ENCODE measurements around the gene HFE.
"Not testable (repeated sequence)": the region's sequence is repeated elsewhere in the genome, so short reads cannot be mapped to it uniquely, and the experiment has no call there.

Gene HFE

GRCh38 chr6:26087284-26088115 is at the start of gene HFE:
HFE (plus strand) TSS chr6:26087429; CDS start chr6:26087441, 12 bp downstream.
- peak in 1 of 2 donors; percentile 7 for DNase-seq (ENCODE audit: low read depth in 2 of 2)

- DNase-seq (ENCODE audit: low read depth in 2 of 2): no peak
These were observed 45.3 kb upstream of the HFE start for GRCh38 chr6:26041946-26042345.

- DNase-seq (ENCODE audit: low read depth in 2 of 2): peak; percentile 42 to 63
These were observed 43.7 kb upstream of the HFE start for GRCh38 chr6:26043384-26044139.

- DNase-seq (ENCODE audit: low read depth in 2 of 2): no peak
These were observed 42.8 kb upstream of the HFE start for GRCh38 chr6:26044140-26045064.

- DNase-seq (ENCODE audit: low read depth in 2 of 2): peak; percentile 66 to 70
These were observed 41.9 kb upstream of the HFE start for GRCh38 chr6:26045065-26045927.

- DNase-seq (ENCODE audit: low read depth in 2 of 2): no peak
These were observed 41.3 kb upstream of the HFE start for GRCh38 chr6:26045928-26046368.

- not testable (repeated sequence) for DNase-seq (ENCODE audit: low read depth in 2 of 2)
These were observed 39.9 kb upstream of the HFE start for GRCh38 chr6:26047329-26047728.

- no peak for DNase-seq (ENCODE audit: low read depth in 2 of 2)
These were observed 38.6 kb upstream of the HFE start for GRCh38 chr6:26048590-26048989.

- no peak for DNase-seq (ENCODE audit: low read depth in 2 of 2)
These were observed 35.4 kb upstream of the HFE start for GRCh38 chr6:26051665-26052310.

GRCh38 chr6:26052762-26053250 is 34.4 kb upstream of the HFE start:
- not testable (repeated sequence) for DNase-seq (ENCODE audit: low read depth in 2 of 2)

GRCh38 chr6:26053992-26054780 is 33.0 kb upstream of the HFE start:
- no peak for DNase-seq (ENCODE audit: low read depth in 2 of 2)

GRCh38 chr6:26054781-26055718 is 32.2 kb upstream of the HFE start:
- peak; percentile 80 for DNase-seq (ENCODE audit: low read depth in 2 of 2)

- peak; percentile 75 to 85 for DNase-seq (ENCODE audit: low read depth in 2 of 2)
These were observed 31.3 kb upstream of the HFE start for GRCh38 chr6:26055719-26056582.

- no peak for DNase-seq (ENCODE audit: low read depth in 2 of 2)
These were observed 30.5 kb upstream of the HFE start for GRCh38 chr6:26056583-26057350.

- no peak for DNase-seq (ENCODE audit: low read depth in 2 of 2)
These were observed 29.3 kb upstream of the HFE start for GRCh38 chr6:26057899-26058298.

- DNase-seq (ENCODE audit: low read depth in 2 of 2): not testable (repeated sequence)
These were observed 28.7 kb upstream of the HFE start for GRCh38 chr6:26058477-26059033.

All from stimulated activated CD8-positive, alpha-beta memory T cell treated with anti-CD3 and anti-CD28 coated beads, Interleukin-15, amount 100 ng/mL, for 48 hours (primary cell).